WERI-Rb-1 (cell line): ENCODE data around the gene HOXD3.

Source experiments
- DNase-seq: peaks from one replicate; pipeline ENCODE4 v3.0.0-alpha.2; 2020
- H3K27ac ChIP-seq: fragments of 250-450 bp; sonication (Bioruptor Pico); 2 replicates; pipeline ENCODE4 v1.5.1; 2020; ENCODE audit warnings: mild to moderate bottlenecking, moderate library complexity
- H3K27me3 ChIP-seq: fragments of 250-450 bp; sonication (Bioruptor Pico); 2 replicates; pipeline ENCODE4 v1.5.1; 2021; ENCODE audit warnings: mild to moderate bottlenecking, low read depth, moderate library complexity; ENCODE audit not compliant: insufficient read depth, severe bottlenecking
- H3K36me3 ChIP-seq: fragments of 250-450 bp; sonication (Bioruptor Pico); 2 replicates; pipeline ENCODE4 v1.5.1; 2020; ENCODE audit warnings: mild to moderate bottlenecking, moderate library complexity
- H3K4me3 ChIP-seq: 2 replicates; pipeline ENCODE4 v1.5.1; 2011; ENCODE audit warnings: low read depth, mild to moderate bottlenecking, control low read depth, low read length
- H3K9me3 ChIP-seq: fragments of 250-450 bp; sonication (Bioruptor Pico); 2 replicates; pipeline ENCODE4 v1.5.1; 2021; ENCODE audit warnings: mild to moderate bottlenecking, moderate library complexity; ENCODE audit not compliant: severe bottlenecking
- CTCF ChIP-seq: IDR thresholded peaks from 2 replicates; pipeline ENCODE4 v1.5.1; 2011; ENCODE audit warnings: low read depth, mild to moderate bottlenecking, control low read depth, inconsistent platforms, low read length

The HOXD3 gene

GRCh38 chr2:176211110-176211509 lies 54.0 kb downstream of the HOXD3 start:
- Histone ChIP-seq H3K27ac (no peak overlapping the region), H3K9me3 (no peaks in the 10 kb centered on the region), H3K27me3 (peaks cover 56% of the 10 kb centered on the region), H3K4me3 (no peak overlapping the region), H3K36me3 (no peaks in the 10 kb centered on the region)
- no peak for TF ChIP-seq CTCF
- no peak for DNase-seq

GRCh38 chr2:176212276-176212675 lies 55.2 kb downstream of the HOXD3 start:
- Histone ChIP-seq H3K36me3 (no peaks in the 10 kb centered on the region), H3K27ac (no peak overlapping the region), H3K9me3 (no peaks in the 10 kb centered on the region), H3K4me3 (no peak overlapping the region), H3K27me3 (peaks cover 56% of the 10 kb centered on the region)
- DNase-seq, result no peak
- no peak for TF ChIP-seq CTCF

- Histone ChIP-seq H3K27ac (no peak overlapping the region), H3K27me3 (peaks cover 54% of the 10 kb centered on the region), H3K4me3 (no peak overlapping the region), H3K36me3 (no peaks in the 10 kb centered on the region), H3K9me3 (peaks cover 3% of the 10 kb centered on the region)
- DNase-seq, result no peak
- no peak for TF ChIP-seq CTCF
Measured at GRCh38 chr2:176213406-176213805, 56.3 kb downstream of the HOXD3 start.
